GM23338 (cell line): ENCODE data around the gene ERICH3. TPM values are rescaled to one million over a fixed set of nuclear protein-coding genes. Genes with fewer than 3 reads are reported as not detected.

Experiments used
- ATAC-seq: fragments of 200-7000 bp; cut with Tn5 transposase; 3 replicates; pipeline ENCODE4 v1.9.1; 2020
- DNase-seq: peaks from one replicate; pipeline ENCODE4 v3.0.0-alpha.2; 2015; ENCODE audit warnings: low spot score
- H2AFZ ChIP-seq: fragments of 200-600 bp; sonication (generic); 2 replicates; pipeline ENCODE4 v1.8.0; 2016; ENCODE audit warnings: antibody characterized with exemption, mild to moderate bottlenecking, moderate library complexity
- H3F3A ChIP-seq: fragments of 200-600 bp; sonication (generic); replicated peaks from 2 replicates; pipeline ENCODE4 v1.8.0; 2017; ENCODE audit warnings: antibody characterized with exemption, mixed run types, low read depth
- H3K27ac ChIP-seq: fragments of 200-600 bp; sonication (generic); 2 replicates; pipeline ENCODE4 v1.6.1; 2016; ENCODE audit warnings: low read depth
- H3K27me3 ChIP-seq: fragments of 200-600 bp; sonication (generic); 2 replicates; pipeline ENCODE4 v1.8.0; 2016; ENCODE audit warnings: mild to moderate bottlenecking, mixed run types, moderate library complexity; ENCODE audit not compliant: insufficient read depth
- H3K36me3 ChIP-seq: fragments of 200-600 bp; sonication (generic); 2 replicates; pipeline ENCODE4 v1.8.0; 2016; ENCODE audit warnings: mild to moderate bottlenecking; ENCODE audit not compliant: insufficient read depth
- H3K4me1 ChIP-seq: fragments of 200-600 bp; sonication (generic); 2 replicates; pipeline ENCODE4 v1.8.0; 2016; ENCODE audit warnings: mild to moderate bottlenecking, moderate library complexity; ENCODE audit not compliant: insufficient read depth
- H3K4me2 ChIP-seq: fragments of 200-600 bp; sonication (generic); 2 replicates; pipeline ENCODE4 v1.7.1; 2017; ENCODE audit warnings: mixed run types
- H3K4me3 ChIP-seq: fragments of 200-600 bp; sonication (generic); 2 replicates; pipeline ENCODE4 v1.6.1; 2016; ENCODE audit warnings: mixed run types
- H3K79me2 ChIP-seq: fragments of 200-600 bp; sonication (generic); replicated peaks from 2 replicates; pipeline ENCODE4 v1.8.0; 2017; ENCODE audit warnings: mild to moderate bottlenecking; ENCODE audit not compliant: insufficient read depth
- H3K9me2 ChIP-seq: fragments of 200-600 bp; sonication (generic); 2 replicates; pipeline ENCODE4 v1.8.0; 2017; ENCODE audit not compliant: insufficient read depth
- H4K20me1 ChIP-seq: fragments of 200-600 bp; sonication (generic); replicated peaks from 2 replicates; pipeline ENCODE4 v1.8.0; 2017; ENCODE audit warnings: mild to moderate bottlenecking; ENCODE audit not compliant: insufficient read depth
- H3K27ac Mint-ChIP-seq: 2 replicates; pipeline ENCODE4 v1.8.0; 2020; ENCODE audit warnings: inconsistent platforms, mild to moderate bottlenecking, moderate library complexity, mixed read lengths
- H3K27me3 Mint-ChIP-seq: 3 replicates; pipeline ENCODE4 v1.8.0; 2022; ENCODE audit warnings: low read depth, mild to moderate bottlenecking, moderate library complexity, mixed read lengths, inconsistent platforms; ENCODE audit not compliant: insufficient read depth, poor library complexity
- H3K36me3 Mint-ChIP-seq: 3 replicates; pipeline ENCODE4 v1.8.0; 2021; ENCODE audit warnings: low read depth, mild to moderate bottlenecking, inconsistent platforms, moderate library complexity, mixed read lengths
- H3K4me1 Mint-ChIP-seq: 3 replicates; pipeline ENCODE4 v1.8.0; 2020; ENCODE audit warnings: mild to moderate bottlenecking, inconsistent platforms, mixed read lengths
- H3K4me3 Mint-ChIP-seq: 3 replicates; pipeline ENCODE4 v1.8.0; 2021; ENCODE audit warnings: moderate library complexity, mild to moderate bottlenecking, inconsistent platforms, mixed read lengths
- H3K9me3 Mint-ChIP-seq: 3 replicates; pipeline ENCODE4 v1.8.0; 2020; ENCODE audit warnings: moderate library complexity, mild to moderate bottlenecking, inconsistent platforms, mixed read lengths
- CREB1 ChIP-seq: fragments of 250-450 bp; sonication (Bioruptor Pico); IDR thresholded peaks from 2 replicates; pipeline ENCODE4 v1.5.0; 2020; ENCODE audit warnings: low read depth, mild to moderate bottlenecking, moderate library complexity
- CTCF ChIP-seq, 2 experiments: fragments of 200-600 bp in 1 of 2; sonication (generic) in 1 of 2; conservative IDR thresholded peaks; 2 replicates each; pipeline versions ENCODE4 v1.5.1 to v1.6.1; 2016 to 2017; ENCODE audit warnings: antibody characterized with exemption in 2 of 2, low read depth in 2 of 2, mild to moderate bottlenecking in 2 of 2, moderate library complexity in 1 of 2
- ETS1 ChIP-seq: IDR thresholded peaks from 2 replicates; pipeline ENCODE4 v1.6.1; 2016; ENCODE audit warnings: antibody characterized with exemption
- EZH2phosphoT487 ChIP-seq: fragments of 200-600 bp; sonication (generic); IDR thresholded peaks from one replicate; pipeline ENCODE4 v1.8.1; 2018; ENCODE audit warnings: antibody characterized with exemption; ENCODE audit not compliant: unreplicated experiment
- JUNB ChIP-seq: IDR thresholded peaks from one replicate; pipeline ENCODE4 v1.6.1; 2016; ENCODE audit warnings: antibody characterized with exemption; ENCODE audit not compliant: unreplicated experiment
- NANOG ChIP-seq: IDR thresholded peaks from 2 replicates; pipeline ENCODE4 v1.6.1; 2016; ENCODE audit warnings: antibody characterized with exemption, borderline replicate concordance
- POLR2AphosphoS5 ChIP-seq: IDR thresholded peaks from 2 replicates; pipeline ENCODE4 v1.6.1; 2016; ENCODE audit warnings: antibody characterized with exemption, low read depth
- ZNF114 ChIP-seq: fragments of 250-450 bp; sonication (Bioruptor Pico); IDR thresholded peaks from 2 replicates; pipeline ENCODE4 v1.5.0; 2020; ENCODE audit warnings: mild to moderate bottlenecking, moderate library complexity
- ZNF331 ChIP-seq: fragments of 250-450 bp; sonication (Bioruptor Pico); IDR thresholded peaks from 2 replicates; pipeline ENCODE4 v1.5.0; 2020; ENCODE audit warnings: low read depth, mild to moderate bottlenecking, moderate library complexity
- ZNF462 ChIP-seq: fragments of 250-450 bp; sonication (Bioruptor Pico); IDR thresholded peaks from 2 replicates; pipeline ENCODE4 v1.5.0; 2020; ENCODE audit warnings: mild to moderate bottlenecking, moderate library complexity
- polyA plus RNA-seq: library from polyadenylated mRNA; unstranded; fragments of >200 nt; fragmentation: Nextera tagmentation; extraction: Ambion mirVana; gene quantifications from 2 replicates; pipeline ENCODE4 v1.2.1, GENCODE V29; 2016
- total RNA-seq: library from RNA; depleted of rRNA; stranded (reverse); fragments of >200 nt; shearing (Covaris generic); gene quantifications from 2 replicates; pipeline ENCODE4 v1.2.3, GENCODE V29; 2014

The ERICH3 gene
- total and polyA plus RNA-seq, 2 experiments from 2014 or later, result not detected

GRCh38 chr1:74584185-74584584 is 89.4 kb downstream of the ERICH3 start:
- no peak for ATAC-seq
- H3K4me1 ChIP-seq, result no peaks in the 10 kb centered on the region

More at GRCh38 chr1:74584185-74584584, 89.4 kb downstream of the ERICH3 start:
- Histone ChIP-seq H3F3A (no peaks in the 10 kb centered on the region), H3K4me3 (no peak overlapping the region), H3K9me2 (peaks cover under 1% of the 10 kb centered on the region; the same call in 1 of the 2 replicates), H3K79me2 (no peaks in the 10 kb centered on the region), H3K27me3 (no peaks in the 10 kb centered on the region), H2AFZ (no peak overlapping the region), H3K4me2 (no peak overlapping the region), H3K36me3 (no peaks in the 10 kb centered on the region), H4K20me1 (no peaks in the 10 kb centered on the region), H3K27ac (no peak overlapping the region)
- H3K4me1 Mint-ChIP-seq, result peaks cover 6% of the 10 kb centered on the region
- H3K9me3 Mint-ChIP-seq, result no peaks in the 10 kb centered on the region
- no peak overlapping the region for H3K4me3 Mint-ChIP-seq
- H3K36me3 Mint-ChIP-seq, result no peaks in the 10 kb centered on the region
- DNase-seq, result no peak
- TF ChIP-seq ZNF114 (CRISPR knock-in tag) (no peak), ZNF331 (CRISPR knock-in tag) (no peak), JUNB (no peak), ZNF462 (CRISPR knock-in tag) (no peak), CTCF (conservative IDR thresholded peaks at IDR 0.05; ENCODE audit: low read depth in 2 of 2) (no peak), EZH2phosphoT487 (no peak), POLR2AphosphoS5 (no peak), CREB1 (CRISPR knock-in tag) (no peak), ETS1 (no peak), NANOG (no peak)
- H3K27me3 Mint-ChIP-seq, result no peaks in the 10 kb centered on the region
- H3K27ac Mint-ChIP-seq, result no peak overlapping the region
